Ovary (tissue), 9 donors: Measurements from ENCODE around the gene GNA12. TPM values are rescaled to one million over a fixed set of nuclear protein-coding genes. Genes with fewer than 3 reads are reported as not detected.

Source experiments
- DNase-seq, 5 donors: peaks; one replicate each; pipeline ENCODE4 v3.0.0-alpha.2; 2019 to 2020
- H3K27ac ChIP-seq, 2 donors: fragments of 200-600 bp; one replicate each; pipeline versions ENCODE4 v1.5.1 to v1.8.0; 2019 to 2022
- H3K27me3 ChIP-seq: fragments of 200-600 bp; one replicate; pipeline ENCODE4 v1.8.0; 2022
- H3K36me3 ChIP-seq: fragments of 200-600 bp; sonication (generic); one replicate; pipeline ENCODE4 v1.5.1; 2019
- H3K4me1 ChIP-seq: one replicate; pipeline ENCODE4 v1.8.1; 2013; ENCODE audit warnings: mild to moderate bottlenecking, moderate library complexity; ENCODE audit not compliant: insufficient read depth
- H3K4me3 ChIP-seq: fragments of 200-600 bp; sonication (generic); one replicate; pipeline ENCODE4 v1.5.1; 2017
- H3K9me3 ChIP-seq, 2 donors: fragments of 200-600 bp in 1 of 2; sonication (generic) in 1 of 2; one replicate each; pipeline versions ENCODE4 v1.5.1 to v1.8.1; 2013 to 2019; ENCODE audit warnings: mild to moderate bottlenecking in 1 of 2, moderate library complexity in 1 of 2
- EP300 ChIP-seq: sonication (generic); formaldehyde crosslinking; IDR thresholded peaks from one replicate; pipeline ENCODE4 v1.6.1; 2017; ENCODE audit warnings: antibody characterized with exemption
- POLR2A ChIP-seq: fragments of 450-650 bp; IDR thresholded peaks from one replicate; pipeline ENCODE4 v1.6.1; 2017; ENCODE audit warnings: antibody characterized with exemption, mild to moderate bottlenecking, moderate library complexity
- WGBS, 3 donors: extraction: QIAGEN DNeasy Blood & Tissue Kit in 1 of 3; methylation state at CpG; one replicate each; pipeline versions ENCODE4 v1.1.5 to v1.1.7; 2013 to 2017; 5-methylcytosine and 5-hydroxymethylcytosine counted together
- intact Hi-C, 4 donors: fragments of 100-400 bp; cut with DNase I; formaldehyde crosslinking; loops; one replicate each; pipeline versions ENCODE4 v1.11.0 to v1.15.1; 2022 to 2023
- polyA plus RNA-seq, 2 donors: library from polyadenylated mRNA; stranded (reverse); fragments of 200-250 nt in 1 of 2; fragments of 350-450 nt in 1 of 2; fragmentation: Illumina TruSeq in 1 of 2; extraction: RNeasy Lipid Tissue Mini Kit (QIAGEN cat#74804) in 1 of 2; gene quantifications; one replicate each; pipeline ENCODE4 v1.2.3, GENCODE V29; 2013 to 2014
- total RNA-seq, 7 donors: library from RNA; depleted of rRNA in 2 of 7; stranded (reverse); fragments of >200 nt in 2 of 7; fragmentation: NEBNext Ultra II Directional in 3 of 7; extraction: Animal tissue kit (Norgen Biotek cat#: 25700) in 3 of 7; gene quantifications; one replicate each; pipeline versions ENCODE4 v1.1.0 to v1.2.4, GENCODE V29; 2016 to 2023
- TF ChIP-seq, protein P1 (sequence below), 3 donors: fragments of 450-650 bp in 2 of 3; fragments of 200-600 bp in 1 of 3; IDR thresholded peaks; one replicate each; pipeline versions ENCODE4 v1.5.1 to v1.8.0; 2016 to 2022; ENCODE audit warnings: antibody characterized with exemption in 3 of 3, mild to moderate bottlenecking in 1 of 3
- donor health status: DM: no; HTN: no; CAD: no; lungs with moderate emphysema.
- donor health status: DM: no; HTN: no; CAD: no.
- donor health status: Bipolar disorder and iron deficiency.
- donor health status: DM: yes; HTN: yes; CAD: no.
- donor health status: DM: no; HTN: no; CAD: no.
- donor health status: DM: yes; HTN: yes; CAD: no.

Gene GNA12
- total and polyA plus RNA-seq, 9 donors: 13.4 to 94.4 (median 65.5) TPM

DNA sequence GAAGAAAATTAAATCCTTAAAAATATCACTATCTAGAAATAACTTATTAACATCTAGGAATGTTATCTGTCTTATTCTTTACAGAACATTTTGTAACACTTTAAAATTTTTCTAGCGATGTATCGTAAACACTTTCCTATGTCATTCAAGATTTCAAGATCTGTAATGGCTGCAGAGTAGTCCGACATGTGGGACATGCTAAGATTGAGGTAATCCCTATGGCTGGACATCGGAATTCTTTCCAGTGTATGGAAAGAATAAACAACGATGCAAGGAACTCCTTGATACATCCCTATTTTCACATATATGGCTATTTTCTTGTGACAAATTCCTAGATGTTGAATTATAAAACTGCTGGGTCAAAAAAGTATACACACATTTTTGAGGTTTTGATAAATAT, 37.5 kb downstream of the GNA12 start:
- no peak overlapping the region for H3K4me3 ChIP-seq
- peaks cover 37% of the 10 kb centered on the region for H3K4me1 ChIP-seq
- intact Hi-C loops: no loop called here
- DNase-seq: no peak
- WGBS, 3 donors: 72 to 85% (median 82%) methylated on average over 5 of the region's 5 CpGs
- no peaks in the 10 kb centered on the region for H3K9me3 ChIP-seq
- H3K27ac ChIP-seq: peak overlapping the region in 1 of 2 donors; percentile 56
- TF ChIP-seq EP300: no peak
- no peak for TF ChIP-seq POLR2A
- TF ChIP-seq, protein P1, sequence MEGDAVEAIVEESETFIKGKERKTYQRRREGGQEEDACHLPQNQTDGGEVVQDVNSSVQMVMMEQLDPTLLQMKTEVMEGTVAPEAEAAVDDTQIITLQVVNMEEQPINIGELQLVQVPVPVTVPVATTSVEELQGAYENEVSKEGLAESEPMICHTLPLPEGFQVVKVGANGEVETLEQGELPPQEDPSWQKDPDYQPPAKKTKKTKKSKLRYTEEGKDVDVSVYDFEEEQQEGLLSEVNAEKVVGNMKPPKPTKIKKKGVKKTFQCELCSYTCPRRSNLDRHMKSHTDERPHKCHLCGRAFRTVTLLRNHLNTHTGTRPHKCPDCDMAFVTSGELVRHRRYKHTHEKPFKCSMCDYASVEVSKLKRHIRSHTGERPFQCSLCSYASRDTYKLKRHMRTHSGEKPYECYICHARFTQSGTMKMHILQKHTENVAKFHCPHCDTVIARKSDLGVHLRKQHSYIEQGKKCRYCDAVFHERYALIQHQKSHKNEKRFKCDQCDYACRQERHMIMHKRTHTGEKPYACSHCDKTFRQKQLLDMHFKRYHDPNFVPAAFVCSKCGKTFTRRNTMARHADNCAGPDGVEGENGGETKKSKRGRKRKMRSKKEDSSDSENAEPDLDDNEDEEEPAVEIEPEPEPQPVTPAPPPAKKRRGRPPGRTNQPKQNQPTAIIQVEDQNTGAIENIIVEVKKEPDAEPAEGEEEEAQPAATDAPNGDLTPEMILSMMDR (IDR thresholded peaks at IDR 0.05): no peak
- H3K36me3 ChIP-seq: no peaks in the 10 kb centered on the region
- H3K27me3 ChIP-seq: no peaks in the 10 kb centered on the region

DNA sequence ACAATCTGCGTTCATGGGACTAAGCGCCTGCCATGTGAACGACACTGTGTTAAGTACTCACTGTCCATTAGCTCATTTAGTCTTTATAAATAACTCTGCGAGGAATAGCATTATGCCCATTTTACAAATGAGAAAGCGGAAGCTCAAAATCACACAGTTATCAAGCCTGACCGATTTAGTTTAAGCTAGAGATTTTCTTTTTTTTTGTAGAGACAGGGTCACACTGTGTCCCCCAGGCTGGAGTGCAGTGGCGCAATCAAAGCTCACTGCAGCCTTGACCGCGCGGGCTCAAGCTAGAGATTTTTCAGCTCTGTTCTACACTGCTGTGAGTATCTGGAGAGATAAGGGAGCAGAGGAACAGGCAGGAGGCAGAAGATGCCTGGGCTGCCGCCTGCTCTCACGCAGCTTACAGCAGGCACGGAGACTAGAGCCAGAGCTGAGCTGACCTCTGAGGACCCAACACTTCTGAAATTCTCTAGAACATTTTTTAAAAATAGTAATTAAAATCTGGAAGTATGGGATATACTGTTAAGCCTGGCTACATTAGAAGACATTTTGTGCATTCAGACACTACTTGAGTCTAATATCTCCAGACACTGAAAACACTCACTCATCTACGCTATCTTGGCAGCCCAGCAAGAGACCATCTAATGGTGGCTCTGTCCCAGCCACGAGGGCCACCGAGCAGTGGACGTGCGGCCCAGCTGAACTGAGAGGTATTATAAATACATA, 38.7 kb downstream of the GNA12 start:
- Histone ChIP-seq H3K4me1 (peaks cover 34% of the 10 kb centered on the region), H3K4me3 (no peak overlapping the region), H3K9me3 (no peaks in the 10 kb centered on the region), H3K27me3 (no peaks in the 10 kb centered on the region), H3K36me3 (no peaks in the 10 kb centered on the region), H3K27ac (peak overlapping the region in 1 of 2 donors; percentile 76)
- TF ChIP-seq, protein P1 (IDR thresholded peaks at IDR 0.05): no peak
- TF ChIP-seq EP300 (no peak), POLR2A (no peak)
- intact Hi-C loops: no loop called here
- WGBS, 3 donors: 40 to 63% (median 49%) methylated on average over 18 of the region's 18 CpGs
- DNase-seq: peak; percentile 60 to 76 (median 70)

DNA sequence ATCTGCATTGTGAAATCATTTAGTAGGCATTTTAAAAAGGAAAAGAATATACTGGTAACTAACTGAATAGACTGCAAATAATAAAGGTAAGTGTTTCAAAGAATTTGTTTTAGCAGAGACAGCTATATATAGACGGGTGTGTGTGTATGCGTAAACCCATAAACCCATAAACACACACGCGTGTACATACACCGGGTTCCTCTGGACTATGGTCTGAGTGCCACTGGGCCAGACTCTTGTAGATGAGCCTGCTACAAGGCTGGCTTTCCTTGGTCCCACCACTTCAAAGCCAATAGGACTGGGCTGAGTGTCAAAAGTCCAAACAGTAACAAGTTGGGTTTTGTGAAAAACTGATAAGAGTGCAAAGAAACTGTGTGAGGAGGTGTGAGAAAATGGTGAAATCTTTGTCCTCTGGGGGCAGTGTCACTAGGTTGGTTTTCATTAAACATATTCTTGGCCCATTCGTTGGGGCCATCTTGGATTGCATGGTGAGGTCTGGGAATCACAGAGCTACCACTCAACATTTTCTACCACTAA, 39.8 kb downstream of the GNA12 start:
- WGBS, 3 donors: 84 to 97% (median 93%) methylated on average over 6 of the region's 6 CpGs
- Histone ChIP-seq H3K4me3 (no peak overlapping the region), H3K4me1 (peaks cover 34% of the 10 kb centered on the region), H3K27me3 (no peaks in the 10 kb centered on the region), H3K36me3 (no peaks in the 10 kb centered on the region), H3K9me3 (no peaks in the 10 kb centered on the region), H3K27ac (peak overlapping the region in 1 of 2 donors; percentile 76)
- intact Hi-C loops: no loop called here
- peak in 1 of 5 donors; percentile 7 for DNase-seq
- TF ChIP-seq EP300 (no peak), POLR2A (no peak)
- TF ChIP-seq, protein P1 (IDR thresholded peaks at IDR 0.05): no peak

DNA sequence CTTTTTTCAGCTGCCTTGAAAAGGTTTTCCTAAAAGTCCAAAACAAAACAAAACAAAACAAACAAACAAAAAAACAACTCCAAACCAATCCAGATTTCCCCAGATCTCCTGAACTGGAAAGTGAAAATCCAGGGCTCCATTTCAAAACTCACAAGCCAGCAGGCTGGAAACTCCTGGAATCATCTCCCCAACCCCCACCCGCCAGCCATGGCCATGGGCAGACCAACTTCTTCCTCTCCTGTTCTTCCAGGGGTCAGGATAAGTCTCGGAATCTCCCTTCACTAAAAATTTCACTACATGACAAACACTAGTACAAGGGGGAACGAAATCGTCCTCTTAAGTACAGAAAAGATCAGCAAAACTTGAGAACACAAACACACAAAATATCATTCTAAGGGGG, 40.4 kb downstream of the GNA12 start:
- TF ChIP-seq POLR2A (no peak), EP300 (no peak)
- TF ChIP-seq, protein P1 (IDR thresholded peaks at IDR 0.05): no peak
- no peaks in the 10 kb centered on the region for H3K9me3 ChIP-seq
- peak overlapping the region in 1 of 2 donors; percentile 76 for H3K27ac ChIP-seq
- peaks cover 31% of the 10 kb centered on the region for H3K4me1 ChIP-seq
- peak in 1 of 5 donors; percentile 18 for DNase-seq
- H3K4me3 ChIP-seq: no peak overlapping the region
- intact Hi-C loops: no loop called here
- WGBS, 3 donors: 83 to 94% (median 92%) methylated on average over 4 of the region's 4 CpGs
- H3K36me3 ChIP-seq: no peaks in the 10 kb centered on the region
- H3K27me3 ChIP-seq: no peaks in the 10 kb centered on the region
